GM18873 (cell line): ENCODE results near the gene TMEM229B.

Experiments
- ATAC-seq: cut with Tn5 transposase; IDR thresholded peaks from one replicate; pipeline ENCODE4 v1.9.1; 2021; ENCODE audit warnings: mild to moderate bottlenecking, moderate library complexity, moderate number of reproducible peaks; ENCODE audit not compliant: unreplicated experiment, low FRiP score

TMEM229B gene

DNA sequence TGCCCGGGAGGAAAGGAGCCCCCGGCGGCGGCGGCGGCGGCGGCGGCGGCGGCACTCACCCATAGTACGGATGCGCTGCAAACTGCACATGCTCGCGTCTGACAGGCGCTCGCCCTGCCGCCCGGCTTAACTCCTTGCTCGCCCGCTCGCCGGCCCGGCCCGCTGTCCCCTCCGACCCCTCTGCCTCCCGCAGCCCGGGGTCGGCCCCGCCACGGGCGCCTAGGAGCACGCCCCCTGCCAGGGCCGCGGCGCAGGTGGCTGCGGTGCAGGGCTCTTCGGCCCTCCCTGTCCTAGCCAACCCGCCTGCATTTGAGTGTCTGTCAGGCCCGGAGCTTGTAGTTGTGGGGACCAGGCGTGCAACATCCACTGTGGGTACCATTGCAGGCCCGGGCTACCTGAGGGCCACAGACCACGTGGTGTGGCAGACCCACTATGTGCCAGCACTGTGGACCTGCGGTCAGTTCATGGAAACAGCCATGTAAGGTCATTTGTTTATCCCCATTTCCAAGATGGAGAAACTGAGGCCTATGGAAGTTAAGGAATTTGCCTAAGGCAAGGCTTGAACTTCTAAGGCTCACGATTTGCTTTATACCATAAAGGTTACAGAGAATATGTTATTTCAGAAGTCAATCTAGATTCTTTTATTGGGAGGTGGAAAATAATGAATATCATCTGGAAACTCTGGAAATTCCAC, 27.0 kb upstream of the TMEM229B start:
- no peak for ATAC-seq

DNA sequence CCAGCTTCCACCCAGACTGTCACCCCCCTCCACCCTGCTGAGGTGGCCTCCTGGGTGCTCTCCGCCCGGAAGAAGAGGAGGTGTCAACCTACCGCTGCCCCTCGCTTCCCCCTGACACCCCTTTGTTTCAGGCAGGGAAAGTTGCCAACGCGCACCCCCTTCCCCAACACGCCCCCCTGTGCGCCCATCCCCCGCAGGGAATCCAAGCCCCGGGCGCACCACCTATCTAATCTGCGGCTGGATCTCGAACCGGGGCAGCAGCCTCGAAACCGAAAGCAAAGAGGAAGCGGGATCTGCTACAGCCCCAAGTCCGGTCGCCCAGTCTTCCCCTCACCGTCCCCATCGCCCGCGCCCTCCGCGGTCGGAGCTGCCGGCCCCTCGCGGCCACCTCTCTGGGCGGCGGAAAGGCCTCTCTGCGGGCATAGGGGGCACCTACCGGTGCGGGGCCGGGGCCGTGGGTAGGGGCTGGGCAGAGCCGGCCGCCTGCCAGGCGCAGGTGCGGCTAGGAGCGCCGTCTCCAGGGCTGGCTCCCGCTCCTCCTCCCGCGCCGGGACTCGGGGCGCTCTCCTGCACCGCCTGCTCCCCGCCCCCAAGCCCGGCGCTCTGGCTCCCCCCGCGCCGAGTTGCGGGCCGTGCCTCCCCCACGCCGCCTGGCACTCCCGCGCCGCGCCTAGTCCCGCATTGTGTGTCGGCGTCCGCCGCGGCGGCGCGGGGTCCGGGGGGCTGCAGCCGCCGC, 26.3 kb upstream of the TMEM229B start:
- no peak for ATAC-seq

DNA sequence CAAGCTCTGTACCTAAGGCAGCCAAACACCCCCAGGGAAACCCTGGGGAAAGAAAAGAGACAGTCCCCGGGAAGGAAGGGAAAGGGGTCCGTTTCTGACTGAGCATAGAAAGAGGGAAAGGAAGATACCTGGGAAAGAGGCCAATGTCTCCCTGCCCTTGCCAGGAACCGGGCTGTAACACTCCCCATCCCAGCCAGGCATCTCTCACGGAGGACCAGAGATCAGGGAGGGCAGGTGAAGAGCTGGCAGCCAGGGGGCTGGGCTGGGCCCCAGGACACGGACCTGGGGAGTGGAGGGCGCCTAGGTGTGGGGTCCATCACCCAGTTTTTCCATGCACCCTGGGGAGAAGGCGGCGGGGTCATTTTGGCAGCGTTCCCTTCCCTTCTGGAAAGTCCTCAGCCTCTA, 25.7 kb upstream of the TMEM229B start:
- ATAC-seq: no peak

DNA sequence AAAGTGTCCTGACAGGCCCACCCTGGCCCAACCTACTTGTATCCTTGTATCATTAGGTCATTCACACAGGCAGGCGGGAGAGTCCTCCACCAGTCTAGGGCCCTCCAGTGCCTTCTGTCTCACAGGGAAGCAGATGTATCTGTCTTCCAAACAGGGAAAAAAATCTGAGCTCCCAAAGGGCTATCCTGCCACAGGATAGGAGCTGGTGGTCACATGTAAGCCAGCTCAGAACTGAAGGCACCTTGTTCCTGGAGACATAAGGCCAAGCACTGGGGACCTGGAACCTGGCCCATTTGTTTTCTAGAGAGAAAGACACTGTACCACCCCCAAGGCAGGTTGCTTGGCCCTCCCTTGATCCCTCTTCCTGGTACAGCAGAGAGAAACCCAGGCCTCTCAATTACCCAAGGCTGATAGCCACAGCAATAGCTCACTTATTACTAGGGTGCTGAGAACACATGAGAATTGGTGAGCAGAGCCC, 25.1 kb upstream of the TMEM229B start:
- ATAC-seq: no peak

DNA sequence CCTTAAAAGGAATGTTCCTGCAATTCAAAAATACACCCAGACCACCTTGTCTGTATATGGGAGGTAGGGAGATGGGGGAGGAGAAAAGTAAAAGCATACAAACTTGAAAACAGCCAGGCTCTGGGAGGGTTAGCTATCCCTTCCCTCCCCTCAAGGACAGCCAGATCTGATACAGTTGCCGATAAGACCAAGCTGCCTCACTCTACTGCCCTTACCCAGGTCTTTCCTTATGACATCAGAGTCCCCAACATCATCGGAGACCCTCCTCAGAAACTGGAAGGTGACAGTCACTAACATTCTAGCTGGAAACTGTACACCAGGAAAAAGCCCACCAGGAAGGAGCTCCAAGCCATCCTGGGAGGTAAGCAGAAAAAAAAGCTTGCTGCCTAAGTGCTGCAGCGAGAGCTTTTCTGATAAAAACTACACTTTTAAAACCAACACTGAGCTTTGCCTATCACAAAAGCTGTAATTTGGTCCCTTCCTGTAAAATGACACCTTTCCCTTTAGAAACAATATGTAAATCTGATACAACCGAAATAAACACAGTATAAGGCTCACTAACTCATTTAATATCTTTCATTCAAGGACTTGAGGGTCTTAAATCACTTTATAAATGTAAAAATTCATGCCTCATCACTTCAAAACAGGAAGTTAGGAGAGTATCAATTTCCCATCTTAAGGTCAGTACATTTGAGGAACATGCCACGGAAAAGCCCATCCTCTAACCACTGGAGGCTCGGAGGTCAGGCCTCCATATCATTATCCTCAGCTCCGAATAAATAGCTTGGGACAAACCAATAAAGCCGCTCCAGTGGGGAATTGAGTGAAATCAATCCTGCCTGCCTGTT, 24.2 kb upstream of the TMEM229B start:
- ATAC-seq: no peak

DNA sequence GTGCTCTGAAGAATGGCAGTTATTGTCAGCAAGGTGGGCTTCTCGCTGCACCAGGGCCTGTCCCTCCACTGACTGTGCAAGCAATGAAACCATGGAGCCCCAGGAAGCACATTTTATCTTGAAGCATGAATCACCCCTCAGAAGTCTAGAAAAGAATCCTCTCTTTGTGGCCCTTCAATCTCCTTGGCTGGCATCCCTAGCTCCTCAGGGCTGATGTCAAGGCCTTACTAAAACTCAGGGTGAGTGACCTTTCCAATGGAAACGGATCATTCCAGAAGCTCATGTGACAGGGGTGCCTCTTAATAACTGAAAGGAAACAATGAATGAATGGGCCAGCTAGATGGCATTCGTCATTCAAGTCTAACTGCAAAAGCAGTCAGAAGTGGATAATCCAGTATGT, 22.3 kb upstream of the TMEM229B start:
- no peak for ATAC-seq

GRCh38 chr14:67510121-67510520, 21.6 kb upstream of the TMEM229B start:
- no peak for ATAC-seq

DNA sequence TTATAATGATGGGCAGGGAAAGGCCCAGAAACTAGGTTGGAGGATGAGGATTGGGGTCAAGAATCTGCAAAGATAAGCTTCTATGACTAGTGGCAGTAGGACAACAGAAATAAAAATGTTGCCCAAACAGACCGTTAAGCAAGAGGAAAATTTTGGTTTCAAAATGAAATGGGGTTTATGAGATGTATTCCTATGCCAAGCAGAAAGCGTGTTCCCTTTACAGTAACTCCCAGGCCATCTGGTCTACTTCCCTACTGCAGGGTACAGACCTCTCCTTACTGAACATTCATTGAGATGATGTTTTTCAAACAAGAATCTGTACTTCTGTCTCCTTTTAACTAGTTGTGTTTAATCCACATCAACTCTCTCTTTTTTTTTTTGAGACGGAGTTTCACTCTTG, 20.4 kb upstream of the TMEM229B start:
- ATAC-seq: no peak

DNA sequence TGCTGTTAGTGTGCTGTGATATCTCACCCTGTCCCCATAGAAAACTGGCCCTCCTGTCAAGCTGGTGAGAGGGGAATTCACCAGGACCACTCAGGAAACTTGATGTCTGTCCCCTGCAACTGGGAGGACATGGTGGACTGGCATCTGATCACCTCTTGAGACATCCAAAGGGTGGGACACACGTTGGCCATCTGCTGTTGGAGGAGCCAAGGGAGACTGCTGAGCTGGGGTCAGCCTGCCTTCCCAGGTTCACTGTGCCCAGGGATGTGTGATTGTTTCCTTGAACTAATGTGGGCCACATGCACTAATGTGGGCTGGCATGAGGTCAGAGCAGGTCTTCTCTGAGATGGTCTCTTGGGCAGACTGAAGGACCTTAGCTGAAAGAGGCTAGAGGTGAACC, 16.7 kb upstream of the TMEM229B start:
- ATAC-seq: no peak

- ATAC-seq: no peak
These were observed 14.8 kb upstream of the TMEM229B start for GRCh38 chr14:67503331-67503730.

- no peak for ATAC-seq
These were observed 14.3 kb upstream of the TMEM229B start for GRCh38 chr14:67502867-67503266.

DNA sequence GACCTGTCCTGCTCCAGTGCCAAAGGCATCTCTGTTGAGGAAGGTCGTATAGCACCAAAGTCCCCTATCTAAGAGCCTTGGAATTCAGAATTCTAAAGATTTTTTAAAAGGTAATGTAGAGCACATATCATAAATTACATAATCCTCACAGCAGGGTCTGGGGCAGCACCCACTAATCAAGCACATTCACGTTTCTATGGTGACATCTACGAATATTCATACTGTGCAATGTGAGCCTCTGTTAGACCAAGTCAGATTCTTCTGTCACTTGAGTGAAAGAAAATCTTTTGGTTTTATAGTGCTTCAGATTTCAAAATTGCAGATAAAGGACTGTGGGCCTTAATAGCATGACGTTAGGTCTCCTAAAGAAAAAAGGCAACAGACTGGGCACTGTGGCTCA, 13.1 kb upstream of the TMEM229B start:
- no peak for ATAC-seq

DNA sequence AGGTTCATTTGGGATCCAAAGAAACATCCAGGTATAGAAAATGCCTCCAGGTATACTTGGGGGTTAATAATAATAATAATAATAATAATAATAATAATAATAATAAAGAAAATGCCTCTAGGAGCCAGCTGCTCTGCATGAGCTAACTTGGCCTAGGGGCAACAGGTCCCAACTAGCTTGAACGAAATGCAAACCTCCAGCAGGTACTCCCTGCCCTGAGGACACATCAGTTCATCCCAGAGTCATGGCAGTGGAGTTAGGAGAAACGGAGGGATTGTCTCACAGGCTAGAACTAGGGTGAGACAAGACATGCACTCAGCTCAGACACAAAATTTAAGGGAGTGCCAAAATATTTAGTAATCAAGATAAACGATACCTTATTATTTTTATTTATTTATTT, 12.5 kb upstream of the TMEM229B start:
- ATAC-seq: no peak

- no peak for ATAC-seq
These were observed 9.2 kb upstream of the TMEM229B start for GRCh38 chr14:67497716-67498115.

- ATAC-seq: no peak
These were observed 8.7 kb upstream of the TMEM229B start for GRCh38 chr14:67497216-67497615.

DNA sequence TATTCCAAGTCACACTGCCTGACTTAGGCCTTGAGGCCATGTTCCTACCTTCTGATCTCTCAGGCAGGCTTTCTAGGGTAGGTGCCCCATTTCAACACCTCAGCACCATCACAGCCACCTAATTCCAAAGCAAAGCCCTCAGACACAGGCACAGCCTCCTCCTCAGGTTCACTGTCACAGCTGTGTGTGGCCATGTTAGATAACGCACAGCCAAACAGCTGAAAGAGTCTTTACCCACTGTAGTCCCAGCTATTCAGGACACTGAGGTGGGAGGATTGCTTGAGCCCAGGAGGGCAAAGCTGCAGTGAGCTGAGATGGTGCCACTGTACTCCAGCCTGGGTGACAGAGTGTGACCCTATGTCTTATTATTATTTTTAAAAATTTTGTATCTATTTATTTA, 7.3 kb upstream of the TMEM229B start:
- ATAC-seq: no peak

DNA sequence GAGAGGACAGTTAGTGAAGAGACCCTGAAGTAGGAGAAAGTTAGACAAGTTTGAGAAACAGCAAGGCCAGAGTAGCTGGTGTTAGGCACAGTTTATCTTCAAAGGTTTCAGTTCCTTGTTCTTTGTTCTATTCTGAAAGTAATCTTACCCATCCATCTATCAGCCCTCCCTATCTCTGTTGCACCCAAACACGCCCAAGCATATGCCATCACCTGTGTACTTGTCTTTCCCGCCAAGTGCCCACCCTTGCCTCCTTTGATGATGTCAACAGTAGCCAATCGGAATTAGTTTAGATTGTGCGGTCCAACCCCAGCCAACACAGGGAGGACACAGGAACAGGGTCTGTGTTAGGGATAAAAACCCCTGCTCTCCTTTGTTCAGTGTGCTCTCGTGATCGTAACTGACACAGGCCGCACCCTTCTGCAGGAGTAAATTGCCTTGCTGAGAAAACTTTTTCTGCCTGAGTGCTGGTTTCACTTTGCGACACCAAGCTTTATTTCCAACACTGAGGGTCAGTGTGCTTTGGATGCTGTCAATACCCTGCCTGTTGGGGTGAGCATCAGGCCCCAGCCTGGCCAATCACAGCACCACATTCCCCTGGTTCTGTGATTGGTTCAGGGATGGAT, 4.7 kb upstream of the TMEM229B start:
- peak; percentile 37 for ATAC-seq

GRCh38 chr14:67492538-67492937, 4.0 kb upstream of the TMEM229B start:
- no peak for ATAC-seq

DNA sequence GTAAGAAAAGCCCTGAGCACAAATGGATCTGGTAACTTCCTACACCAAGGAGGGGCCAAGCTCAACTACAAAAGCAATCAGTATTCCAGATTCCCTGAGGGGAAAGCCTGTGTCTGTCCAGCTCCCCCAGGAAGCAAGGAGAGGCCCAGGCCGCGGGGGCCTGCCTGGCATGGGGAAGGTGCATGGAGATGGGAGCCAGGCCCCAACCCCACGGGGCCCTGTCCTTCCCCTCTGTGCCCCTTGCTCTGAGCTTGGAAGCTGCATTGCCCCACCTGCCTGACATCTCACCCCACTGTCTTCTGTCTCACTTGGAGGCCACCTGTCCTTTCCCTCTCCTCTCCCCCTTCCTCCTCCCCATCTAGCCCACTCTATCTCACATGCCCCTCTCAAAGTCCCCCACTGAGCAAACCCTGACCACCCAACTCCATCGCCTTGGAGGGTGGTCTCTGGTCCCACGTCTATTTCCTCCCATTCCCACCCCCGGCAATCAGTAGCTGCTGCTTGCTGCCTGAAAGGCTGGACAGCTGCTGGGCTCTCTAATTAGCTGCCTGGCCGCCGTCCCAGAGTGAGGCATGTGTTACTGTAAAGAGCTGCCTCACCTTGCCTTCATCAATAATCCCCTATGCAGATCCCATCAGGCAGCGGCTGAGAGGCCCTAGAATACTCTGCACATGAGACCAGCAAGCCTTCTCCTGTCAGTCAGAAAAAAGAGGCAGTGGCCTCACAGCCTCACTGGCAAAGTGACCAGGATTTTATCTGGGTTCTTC, 3.4 kb upstream of the TMEM229B start:
- ATAC-seq: no peak

GRCh38 chr14:67491285-67491684, 2.8 kb upstream of the TMEM229B start:
- ATAC-seq: no peak
